ENCODE measurements around the gene TMCO4.

The TMCO4 gene

DNA sequence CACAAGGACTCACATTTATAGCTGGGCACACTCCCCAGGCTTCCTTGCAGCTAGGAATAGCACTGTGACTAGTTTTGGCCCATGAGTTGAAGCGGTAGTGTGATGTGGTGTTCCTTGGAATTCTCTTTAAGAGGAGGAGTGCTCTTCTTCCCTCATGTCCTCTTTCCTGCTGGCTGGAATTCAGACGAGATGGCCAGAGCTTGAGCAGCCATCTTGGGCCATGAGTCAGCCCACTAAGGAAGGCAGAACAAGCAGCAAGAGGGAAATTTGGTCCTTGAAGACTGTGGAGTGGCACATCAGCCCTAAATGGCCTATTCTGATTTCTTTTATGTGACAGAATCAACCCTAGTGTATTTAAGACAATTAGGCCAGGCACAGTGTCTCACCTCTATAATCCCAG is 115.0 kb downstream of the TMCO4 start:
- no peak for DNase-seq (ENCODE audit: low spot score)

GRCh38 chr1:19683351-19683750 is 116.4 kb downstream of the TMCO4 start:
- no peak for DNase-seq (ENCODE audit: low spot score)

DNA sequence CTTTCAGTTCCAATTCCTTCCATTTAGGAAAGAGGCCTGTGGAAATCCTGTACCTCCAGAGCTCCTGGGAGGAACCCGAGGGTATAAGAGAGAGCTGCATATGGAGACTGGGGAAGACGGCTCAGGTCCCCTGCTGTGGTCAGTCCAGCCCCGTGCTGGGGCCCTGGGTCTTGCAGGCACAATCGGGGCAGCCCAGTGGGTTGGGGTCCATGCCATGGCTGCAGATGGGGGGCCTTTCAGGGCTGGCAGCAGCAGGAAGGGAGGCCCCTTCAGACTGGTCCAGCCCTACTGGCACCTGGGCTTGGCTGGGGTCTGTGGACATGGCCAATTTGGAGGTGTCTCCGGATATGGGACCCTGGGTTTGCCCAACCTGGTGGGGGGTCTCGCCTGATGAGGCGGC is 116.8 kb downstream of the TMCO4 start:
- no peak for DNase-seq (ENCODE audit: low spot score)

DNA sequence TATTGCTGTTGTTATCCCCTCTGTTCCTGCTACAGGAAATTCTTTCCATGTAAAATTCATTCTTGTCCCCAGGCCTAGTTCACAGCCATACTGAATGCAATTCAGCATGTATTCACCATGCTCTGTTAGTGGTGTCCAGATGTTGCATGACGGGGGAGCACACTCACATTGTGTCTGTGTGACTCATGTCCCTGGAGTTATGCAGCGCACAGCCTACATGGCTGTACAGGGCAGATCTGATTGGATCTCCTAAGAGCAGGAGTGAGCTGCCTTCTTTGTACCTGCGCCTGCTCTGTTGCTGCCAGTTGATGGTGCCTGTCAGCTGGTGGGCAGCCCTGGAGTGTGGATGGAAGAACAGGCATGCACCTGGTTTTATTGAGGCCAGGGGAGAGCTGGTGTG is 117.5 kb downstream of the TMCO4 start:
- DNase-seq (ENCODE audit: low spot score): no peak

- no peak for DNase-seq (ENCODE audit: low spot score)
Observed at GRCh38 chr1:19680644-19681043, 119.1 kb downstream of the TMCO4 start.

GRCh38 chr1:19679691-19680090 is 120.0 kb downstream of the TMCO4 start:
- DNase-seq (ENCODE audit: low spot score): no peak

DNA sequence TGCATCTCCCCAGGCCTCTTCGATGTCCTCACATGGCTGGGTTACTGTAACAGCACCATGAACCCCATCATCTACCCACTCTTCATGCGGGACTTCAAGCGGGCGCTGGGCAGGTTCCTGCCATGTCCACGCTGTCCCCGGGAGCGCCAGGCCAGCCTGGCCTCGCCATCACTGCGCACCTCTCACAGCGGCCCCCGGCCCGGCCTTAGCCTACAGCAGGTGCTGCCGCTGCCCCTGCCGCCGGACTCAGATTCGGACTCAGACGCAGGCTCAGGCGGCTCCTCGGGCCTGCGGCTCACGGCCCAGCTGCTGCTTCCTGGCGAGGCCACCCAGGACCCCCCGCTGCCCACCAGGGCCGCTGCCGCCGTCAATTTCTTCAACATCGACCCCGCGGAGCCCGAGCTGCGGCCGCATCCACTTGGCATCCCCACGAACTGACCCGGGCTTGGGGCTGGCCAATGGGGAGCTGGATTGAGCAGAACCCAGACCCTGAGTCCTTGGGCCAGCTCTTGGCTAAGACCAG is 120.7 kb downstream of the TMCO4 start:
- no peak for DNase-seq (ENCODE audit: low spot score)

DNA sequence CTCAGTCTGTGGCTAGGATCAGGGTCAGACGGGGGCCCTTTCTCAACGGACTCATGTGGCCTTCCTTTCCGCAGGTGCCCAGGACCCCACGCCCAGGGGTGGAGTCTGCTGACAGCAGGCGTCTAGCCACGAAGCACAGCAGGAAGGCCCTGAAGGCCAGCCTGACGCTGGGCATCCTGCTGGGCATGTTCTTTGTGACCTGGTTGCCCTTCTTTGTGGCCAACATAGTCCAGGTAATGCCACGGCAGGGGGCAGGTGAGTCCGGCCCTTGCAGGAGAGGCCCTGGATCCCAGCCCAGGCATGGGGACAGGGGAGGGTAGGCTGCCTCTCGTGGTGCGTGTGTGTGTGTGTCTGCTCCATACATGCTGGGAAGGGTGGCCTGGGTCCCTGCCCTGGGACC is 121.2 kb downstream of the TMCO4 start:
- DNase-seq (ENCODE audit: low spot score): no peak

DNA sequence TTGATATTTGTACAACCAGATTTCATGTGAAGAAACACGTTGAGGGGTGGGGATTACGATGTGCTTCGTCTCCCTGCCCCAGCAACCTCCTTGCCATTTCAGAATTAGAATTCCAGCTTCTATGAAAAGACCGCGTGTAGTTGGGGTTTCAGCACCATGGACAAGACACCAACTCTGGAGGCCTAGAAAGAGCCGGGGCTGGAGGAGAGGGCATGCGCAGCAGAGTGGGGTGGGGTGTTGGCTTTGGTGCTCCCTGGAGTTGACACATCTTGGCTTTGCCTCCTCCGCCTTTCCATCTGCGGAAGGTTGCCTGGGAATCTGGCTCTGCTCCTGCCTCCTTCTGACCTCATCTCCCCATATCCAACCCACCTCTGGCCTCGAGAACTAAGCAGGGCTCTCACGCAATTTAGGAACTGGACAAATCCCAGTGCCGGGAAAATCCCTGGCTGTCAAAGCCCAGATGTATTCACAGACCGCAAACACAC is 123.2 kb downstream of the TMCO4 start:
- DNase-seq (ENCODE audit: low spot score): peak; percentile 78

DNA sequence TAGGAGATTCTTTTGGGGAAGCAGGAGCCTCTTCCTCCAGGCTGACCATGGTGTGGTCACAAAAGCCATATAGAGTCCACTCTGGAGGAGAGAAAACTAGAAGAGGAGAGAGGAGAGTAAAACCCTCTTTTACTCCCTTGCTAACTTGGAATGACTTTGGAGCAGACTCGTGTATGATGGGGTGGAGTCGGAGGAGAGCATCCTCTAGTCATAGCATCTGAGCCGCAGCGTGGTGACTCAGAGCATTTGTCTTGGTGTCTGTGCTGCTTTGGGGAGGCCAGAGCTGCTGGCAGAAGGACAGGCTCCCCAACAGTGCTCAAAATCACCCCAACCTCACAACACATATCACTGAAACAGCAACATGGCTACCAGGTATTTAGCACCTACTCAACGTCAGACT is 123.9 kb downstream of the TMCO4 start:
- DNase-seq (ENCODE audit: low spot score): no peak

DNA sequence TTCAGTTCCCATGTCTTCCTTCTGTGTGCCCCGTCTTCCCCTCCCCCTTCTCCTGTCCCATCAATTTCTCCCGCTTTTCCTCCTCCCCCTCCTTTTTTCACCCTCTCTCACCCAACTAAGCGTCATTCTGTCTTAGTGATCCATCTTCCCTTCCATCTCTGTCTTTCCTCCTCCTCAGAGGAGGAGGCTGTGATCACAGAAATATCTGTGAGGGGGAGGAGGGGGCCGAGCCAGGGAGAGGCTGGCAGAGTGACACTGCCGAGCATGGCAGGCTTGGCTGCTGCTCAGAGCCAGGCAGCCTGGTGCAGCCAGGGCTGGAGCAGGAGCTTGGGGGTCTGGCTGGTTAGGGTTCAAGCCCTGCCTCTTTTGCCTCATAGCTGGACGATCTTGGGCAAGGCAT is 127.5 kb downstream of the TMCO4 start:
- no peak for DNase-seq (ENCODE audit: low spot score)

- no peak for DNase-seq (ENCODE audit: low spot score)
Observed at GRCh38 chr1:19670787-19671186, 128.9 kb downstream of the TMCO4 start.

- no peak for DNase-seq (ENCODE audit: low spot score)
Observed at GRCh38 chr1:19668888-19669287, 130.8 kb downstream of the TMCO4 start.

DNA sequence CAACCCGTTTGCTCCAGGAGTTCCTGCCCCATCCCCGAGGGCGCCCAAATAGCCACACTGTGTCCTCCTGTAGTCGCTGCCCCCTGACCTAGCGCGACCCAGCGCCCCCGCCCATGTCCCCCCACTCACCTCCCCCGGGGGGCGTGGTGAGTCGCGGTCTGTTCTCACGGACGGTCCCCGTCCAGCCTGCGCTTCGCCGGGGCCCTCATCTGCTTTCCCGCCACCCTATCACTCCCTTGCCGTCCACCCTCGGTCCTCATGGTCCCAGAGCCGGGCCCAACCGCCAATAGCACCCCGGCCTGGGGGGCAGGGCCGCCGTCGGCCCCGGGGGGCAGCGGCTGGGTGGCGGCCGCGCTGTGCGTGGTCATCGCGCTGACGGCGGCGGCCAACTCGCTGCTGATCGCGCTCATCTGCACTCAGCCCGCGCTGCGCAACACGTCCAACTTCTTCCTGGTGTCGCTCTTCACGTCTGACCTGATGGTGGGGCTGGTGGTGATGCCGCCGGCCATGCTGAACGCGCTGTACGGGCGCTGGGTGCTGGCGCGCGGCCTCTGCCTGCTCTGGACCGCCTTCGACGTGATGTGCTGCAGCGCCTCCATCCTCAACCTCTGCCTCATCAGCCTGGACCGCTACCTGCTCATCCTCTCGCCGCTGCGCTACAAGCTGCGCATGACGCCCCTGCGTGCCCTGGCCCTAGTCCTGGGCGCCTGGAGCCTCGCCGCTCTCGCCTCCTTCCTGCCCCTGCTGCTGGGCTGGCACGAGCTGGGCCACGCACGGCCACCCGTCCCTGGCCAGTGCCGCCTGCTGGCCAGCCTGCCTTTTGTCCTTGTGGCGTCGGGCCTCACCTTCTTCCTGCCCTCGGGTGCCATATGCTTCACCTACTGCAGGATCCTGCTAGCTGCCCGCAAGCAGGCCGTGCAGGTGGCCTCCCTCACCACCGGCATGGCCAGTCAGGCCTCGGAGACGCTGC is 133.9 kb downstream of the TMCO4 start:
- DNase-seq (ENCODE audit: low spot score): no peak

DNA sequence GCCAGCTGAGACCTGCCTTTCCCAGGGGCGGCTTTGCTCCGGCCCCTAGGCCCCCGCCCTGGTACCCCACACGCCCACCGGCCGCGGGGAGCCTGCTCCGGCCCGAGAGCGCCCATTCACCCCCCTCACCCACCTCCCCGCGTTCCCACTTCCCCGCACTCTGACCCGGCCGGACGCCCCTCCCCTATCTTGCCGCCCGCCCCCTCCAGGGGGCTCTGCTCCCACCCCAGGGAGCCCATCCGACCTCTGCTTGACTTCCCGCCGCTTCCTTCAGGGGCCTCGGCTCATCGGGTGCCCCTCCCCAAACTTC is 134.6 kb downstream of the TMCO4 start:
- DNase-seq (ENCODE audit: low spot score): no peak

DNA sequence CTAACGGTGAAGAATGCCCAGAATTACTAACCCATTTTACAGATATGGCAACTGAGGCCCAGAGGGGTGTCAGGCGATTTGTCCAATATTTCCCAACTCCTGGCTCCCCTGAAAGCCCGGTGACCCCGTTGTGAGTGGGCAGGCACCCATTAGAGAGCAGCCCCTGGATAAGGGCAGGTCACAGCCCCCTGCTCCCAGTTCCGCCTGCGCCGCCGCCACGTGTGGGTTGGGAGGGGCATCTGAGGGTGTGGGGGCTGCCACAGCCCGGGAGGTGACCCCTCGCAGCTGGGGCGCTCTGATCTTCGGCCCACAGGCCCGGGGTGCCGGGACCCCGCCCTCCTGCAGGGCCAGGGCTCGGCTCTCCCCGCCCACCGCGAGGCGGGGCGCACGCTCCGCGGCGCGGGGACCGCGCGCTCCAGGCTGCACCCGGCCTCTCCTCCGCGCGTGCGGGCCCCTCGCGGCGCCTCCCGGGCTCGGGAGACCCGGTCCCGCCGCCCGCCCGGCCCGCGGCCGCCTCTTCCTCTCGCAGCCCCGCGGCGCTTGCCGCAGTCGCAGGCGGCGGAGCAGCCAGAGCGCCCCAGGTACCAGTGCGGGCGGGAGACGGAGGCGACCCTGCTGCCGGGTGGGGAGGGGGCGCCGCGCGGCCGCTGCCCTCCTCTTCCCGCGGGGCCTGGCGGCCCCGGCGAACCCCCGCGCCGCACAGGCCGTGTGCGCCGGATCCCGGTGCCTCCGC is 135.1 kb downstream of the TMCO4 start, which contains the start of gene HTR6:
HTR6 (plus strand) TSS at position 423 of the 733 bp plus-strand sequence. CDS start 879 bp downstream, outside the sequence.
- peak; percentile 71 for DNase-seq (ENCODE audit: low spot score)

DNA sequence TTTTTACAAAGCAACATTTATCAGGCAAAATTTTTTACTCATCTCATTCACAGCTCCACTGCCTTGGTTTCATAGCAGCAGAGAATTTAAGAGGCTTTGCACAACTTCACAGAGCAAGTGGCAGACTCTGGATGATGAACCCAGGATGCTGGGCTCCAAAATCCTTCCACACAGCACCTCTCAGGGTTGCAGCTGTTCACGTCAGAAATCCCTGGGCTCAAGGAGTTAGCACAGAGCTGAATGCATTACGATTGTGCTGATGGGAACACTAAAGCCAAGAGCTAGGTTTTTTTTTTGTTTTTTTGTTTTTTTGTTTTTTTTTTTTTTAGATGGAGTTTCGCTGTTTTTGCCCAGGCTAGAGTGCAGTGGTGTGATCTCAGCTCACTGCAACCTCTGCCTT is 137.4 kb downstream of the TMCO4 start:
- no peak for DNase-seq (ENCODE audit: low spot score)

- DNase-seq (ENCODE audit: low spot score): no peak
Observed at GRCh38 chr1:19661721-19662228, 137.9 kb downstream of the TMCO4 start.

GRCh38 chr1:19658186-19658585 is 141.5 kb downstream of the TMCO4 start:
- no peak for DNase-seq (ENCODE audit: low spot score)

DNA sequence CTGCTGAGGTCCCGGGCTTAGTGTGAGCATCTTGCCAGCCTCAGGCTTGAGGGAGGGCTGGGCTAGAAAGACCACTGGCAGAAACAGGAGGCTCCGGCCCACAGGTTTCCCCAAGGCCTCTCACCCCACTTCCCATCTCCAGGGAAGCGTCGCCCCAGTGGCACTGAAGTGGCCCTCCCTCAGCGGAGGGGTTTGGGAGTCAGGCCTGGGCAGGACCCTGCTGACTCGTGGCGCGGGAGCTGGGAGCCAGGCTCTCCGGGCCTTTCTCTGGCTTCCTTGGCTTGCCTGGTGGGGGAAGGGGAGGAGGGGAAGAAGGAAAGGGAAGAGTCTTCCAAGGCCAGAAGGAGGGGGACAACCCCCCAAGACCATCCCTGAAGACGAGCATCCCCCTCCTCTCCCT is 142.2 kb downstream of the TMCO4 start:
- DNase-seq (ENCODE audit: low spot score): no peak

GRCh38 chr1:19656780-19657466 is 142.8 kb downstream of the TMCO4 start:
- DNase-seq (ENCODE audit: low spot score): no peak

DNA sequence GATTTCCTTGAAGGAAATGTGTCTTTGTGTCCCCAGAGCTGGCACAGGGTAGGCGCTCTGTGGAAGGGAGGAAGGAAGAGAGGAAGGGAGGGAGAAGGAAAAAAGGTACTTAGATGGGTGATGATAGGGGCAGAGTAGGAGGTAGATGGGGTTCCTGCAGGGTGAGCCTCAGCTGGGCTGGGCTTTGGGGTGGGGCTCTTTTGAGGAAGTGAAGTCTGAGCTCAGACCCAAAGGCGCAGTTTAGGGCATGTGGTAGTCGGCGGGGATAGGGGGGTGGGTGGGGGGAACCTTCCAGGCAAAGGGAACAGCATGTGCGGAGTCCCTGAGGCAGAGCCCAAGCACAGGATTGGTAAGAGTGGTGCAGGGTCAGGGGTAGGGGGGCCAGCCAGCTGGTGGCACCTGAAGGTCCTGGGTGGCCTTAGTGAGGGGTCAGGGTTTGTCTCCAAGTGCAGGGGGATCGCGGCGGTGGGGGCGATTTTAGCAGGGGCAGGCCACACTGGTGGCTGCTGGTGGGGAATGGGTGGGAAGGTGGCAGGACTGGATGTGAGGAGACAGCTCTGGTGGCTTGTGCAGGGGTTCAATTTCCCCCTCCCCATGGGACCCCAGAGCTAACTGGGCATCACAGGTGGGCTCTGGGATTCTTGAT is 143.5 kb downstream of the TMCO4 start:
- no peak for DNase-seq (ENCODE audit: low spot score)

Data from HuH-7.5 (cell line).